T follicular helper cell (primary cell): ENCODE data around the gene SPAG17.

Experiments used
- DNase-seq: peaks from one replicate; pipeline ENCODE4 v3.0.0-alpha.2; 2020; ENCODE audit warnings: low read depth
- total RNA-seq, 2 experiments: gene quantifications; one replicate each; lab custom pipeline; 2026; lab: John Stamatoyannopoulos, UW

SPAG17 gene
- 0 reads per million in 2 experiments for total RNA-seq

DNA sequence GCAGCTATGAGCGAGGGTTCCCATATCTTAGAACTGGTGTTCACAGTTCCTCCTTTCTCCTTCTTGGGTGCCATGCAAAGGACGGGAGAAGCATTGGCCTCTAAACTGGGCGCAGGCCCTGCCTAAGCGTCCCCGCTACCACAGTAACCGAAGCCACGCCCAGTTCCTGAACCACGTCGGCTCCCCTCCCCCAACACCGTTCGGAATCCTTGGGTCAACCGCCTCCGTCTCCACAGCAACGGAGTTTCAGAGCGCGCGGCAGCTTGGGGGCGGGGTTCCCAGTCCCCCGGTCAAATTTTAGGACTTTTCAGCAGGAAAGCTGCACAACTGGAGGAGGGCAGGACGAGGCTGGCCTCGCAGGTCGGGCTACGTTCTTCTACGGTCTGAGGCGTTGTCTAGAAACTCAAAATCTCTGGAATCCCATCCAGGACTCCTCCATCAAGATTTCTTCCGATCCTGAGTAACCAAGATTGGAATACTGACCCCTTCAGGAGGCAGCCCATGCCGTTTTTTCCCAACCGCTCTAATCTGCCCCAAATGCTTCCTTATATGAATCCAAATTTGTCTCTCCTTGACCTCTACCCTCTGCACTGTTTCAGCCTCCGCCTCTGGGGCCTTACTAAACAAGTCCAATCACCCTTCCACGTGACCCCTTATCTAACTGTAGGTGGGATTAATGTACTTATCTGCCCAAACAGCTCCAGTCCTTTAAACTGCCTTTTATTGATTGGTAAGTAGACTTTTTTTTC lies at the start of gene SPAG17:
Gene SPAG17 (minus strand): TSS at position 145 of the 749 bp plus-strand sequence. CDS start 71 bp downstream, at position 74.
- no peak for DNase-seq

DNA sequence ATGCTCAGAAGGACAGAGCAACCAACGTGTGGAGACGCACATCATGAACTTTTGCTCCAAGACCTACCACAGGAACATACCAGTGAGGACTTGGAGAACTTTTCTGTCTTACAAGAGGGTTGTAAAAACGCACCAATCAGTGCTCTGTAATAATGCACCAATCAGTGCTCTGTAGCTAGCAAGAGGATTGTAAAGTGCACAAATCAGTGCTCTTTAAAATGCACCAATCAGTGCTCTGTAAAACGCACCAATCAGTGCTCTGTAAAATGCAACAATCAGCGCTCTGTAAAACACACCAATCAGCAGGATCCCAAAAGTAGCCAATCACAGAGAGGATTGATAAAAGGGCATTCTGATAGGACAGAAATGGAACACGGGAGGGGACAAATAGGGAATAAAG lies 40.4 kb upstream of the SPAG17 start:
- no peak for DNase-seq

DNA sequence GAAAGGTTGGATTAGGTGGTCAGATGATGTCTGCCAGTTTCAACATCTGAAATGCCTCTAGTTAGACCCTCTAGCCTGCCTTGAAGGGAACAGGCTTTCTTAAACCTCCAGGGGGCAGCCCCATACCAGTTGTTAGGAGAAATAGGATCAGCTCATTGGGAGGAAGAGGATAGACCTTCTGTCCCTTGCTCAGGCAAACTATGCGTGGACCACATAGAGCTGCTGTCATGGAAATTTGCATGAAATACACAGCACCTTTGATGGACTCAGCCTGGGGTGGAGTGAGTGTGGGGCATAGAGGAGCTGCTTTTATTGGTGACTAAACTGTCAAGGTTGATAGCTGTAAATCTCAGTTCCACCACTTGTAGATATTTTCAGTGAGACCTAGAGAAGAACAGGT lies 38.4 kb upstream of the SPAG17 start:
- DNase-seq: no peak

DNA sequence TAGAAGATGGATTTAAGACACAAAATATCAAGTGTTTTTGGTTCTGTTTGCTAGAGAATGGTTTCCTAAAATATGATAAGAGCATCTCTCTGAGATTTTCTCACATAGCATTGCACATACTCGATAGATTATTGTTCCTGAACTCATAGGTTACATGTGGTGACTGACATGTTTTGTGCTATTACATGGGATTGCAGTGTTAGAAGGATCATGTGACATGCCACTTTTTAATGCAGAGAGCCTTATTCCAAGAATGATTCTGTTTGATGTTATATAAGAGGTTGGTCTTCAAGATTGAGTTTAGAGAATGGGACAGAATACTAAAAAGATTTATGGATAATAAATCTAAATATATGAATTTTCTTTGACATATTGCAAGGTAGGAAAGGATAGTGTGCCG lies 34.4 kb upstream of the SPAG17 start:
- DNase-seq: no peak

DNA sequence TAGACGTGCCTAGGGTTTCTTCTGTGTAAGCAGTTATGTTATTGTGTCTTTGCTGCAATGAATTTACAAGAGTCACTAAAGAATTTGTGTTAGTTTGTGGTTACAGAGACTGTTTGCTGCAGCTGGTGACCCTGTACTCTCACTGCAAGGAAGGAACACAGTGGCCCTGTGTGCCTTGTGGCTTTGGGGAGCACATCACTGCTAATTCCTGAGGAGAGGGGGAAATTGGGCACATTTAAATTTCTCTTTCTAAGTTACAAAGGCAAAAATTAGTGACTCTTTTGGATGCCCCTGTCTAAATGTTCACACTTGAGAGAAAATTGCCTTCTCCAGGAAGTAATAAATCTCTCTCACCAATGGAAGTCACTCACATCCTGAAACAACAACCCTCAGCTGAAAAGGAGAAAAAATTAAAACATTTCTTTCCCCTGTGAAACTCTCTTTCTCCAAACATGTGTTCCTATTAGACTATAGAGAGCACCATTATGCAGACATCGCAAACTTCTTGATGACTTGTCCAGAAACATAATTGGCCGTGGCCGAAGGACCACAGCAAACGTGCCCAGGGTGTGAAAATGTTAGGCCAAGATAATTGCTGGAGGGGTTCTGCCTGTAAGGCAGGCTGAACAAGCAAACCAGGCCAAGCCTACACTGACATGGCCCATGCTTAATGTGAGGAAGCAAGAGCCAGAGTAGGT lies 32.3 kb upstream of the SPAG17 start:
- no peak for DNase-seq

DNA sequence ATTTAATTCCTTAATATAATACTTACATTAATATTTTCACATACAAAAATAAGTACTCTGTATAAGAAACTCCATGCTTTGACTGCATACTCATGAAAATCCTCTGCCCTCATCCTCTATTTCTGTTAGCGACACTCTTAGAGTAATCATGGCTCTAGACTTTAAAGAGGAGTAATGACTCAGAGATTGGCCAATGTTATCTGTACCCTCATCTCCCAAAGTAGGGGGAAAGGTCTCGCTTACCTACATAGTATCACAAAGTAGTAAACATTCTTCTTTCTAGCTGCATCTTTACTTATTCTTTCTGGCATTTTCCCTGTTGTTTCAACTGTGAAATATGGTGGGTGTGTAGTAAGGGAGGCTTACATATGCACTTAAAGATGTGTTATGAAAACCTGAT lies 29.8 kb upstream of the SPAG17 start:
- no peak for DNase-seq

DNA sequence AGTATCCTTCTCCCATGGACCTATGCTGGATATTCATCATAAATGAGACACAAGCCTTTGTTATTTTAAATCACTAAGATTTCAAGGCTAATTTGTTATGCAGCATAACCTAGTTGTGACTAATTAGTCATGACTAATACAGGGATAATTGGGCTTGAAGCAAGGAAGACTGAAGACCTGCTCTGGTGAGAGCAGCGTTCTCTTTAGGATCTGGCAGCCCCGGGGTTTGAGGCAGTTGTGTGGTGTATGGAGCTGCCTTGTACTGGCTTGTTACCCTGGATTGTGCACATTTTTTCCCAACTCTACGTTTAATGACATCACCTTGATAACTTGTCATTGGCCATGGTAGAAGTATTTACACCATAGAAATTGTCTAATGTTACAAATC lies 25.7 kb upstream of the SPAG17 start:
- no peak for DNase-seq

DNA sequence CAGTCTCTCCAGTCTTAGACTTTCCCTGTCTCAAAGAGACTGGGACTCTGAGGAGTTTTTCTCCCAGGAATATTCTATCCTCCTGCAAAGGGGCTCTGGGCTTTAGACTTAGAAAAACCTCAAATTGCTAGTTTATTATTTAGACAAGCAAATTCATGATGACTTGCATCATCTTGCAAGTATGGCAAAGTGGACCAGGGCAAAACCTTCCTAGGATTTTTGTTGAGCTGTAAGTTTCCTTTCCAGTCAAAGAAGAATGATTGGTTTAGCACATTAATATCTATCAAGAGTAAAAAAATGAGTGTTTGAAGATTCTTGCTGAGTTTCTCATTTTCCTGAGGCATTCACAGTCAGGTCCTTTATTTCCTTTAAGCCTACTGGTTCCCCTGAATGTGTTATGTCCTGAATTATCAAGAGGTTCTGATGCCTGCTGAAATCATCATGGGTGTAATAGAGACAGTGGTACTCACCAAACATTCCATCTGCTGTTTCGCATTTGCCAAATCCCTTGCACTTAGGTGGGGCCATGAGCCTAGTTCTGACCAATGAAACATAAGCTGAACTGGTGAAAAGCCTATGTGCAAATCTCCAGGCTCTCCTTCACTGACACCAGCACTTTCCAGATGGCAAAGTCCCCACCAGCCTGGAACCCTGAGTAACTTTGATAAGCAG lies 25.2 kb upstream of the SPAG17 start:
- no peak for DNase-seq

DNA sequence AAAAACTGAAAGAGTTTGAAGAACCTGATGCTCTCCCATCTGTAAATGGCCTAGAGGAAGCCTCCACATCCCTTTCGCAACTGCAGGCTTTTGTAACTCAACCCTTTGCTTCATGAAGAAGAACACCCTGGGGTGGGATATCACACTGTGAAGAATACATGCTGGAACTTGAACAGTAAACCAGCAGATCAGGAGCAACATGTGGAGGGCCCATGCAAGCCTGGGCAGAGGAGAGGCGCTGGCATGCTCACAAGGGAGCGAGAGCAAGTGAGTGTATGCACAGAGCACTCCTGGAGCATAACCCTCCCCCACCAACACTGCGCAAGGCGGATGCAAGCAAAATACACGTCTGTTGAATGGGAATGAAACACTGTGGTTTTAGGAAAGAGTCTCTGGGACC lies 24.6 kb upstream of the SPAG17 start:
- DNase-seq: no peak

DNA sequence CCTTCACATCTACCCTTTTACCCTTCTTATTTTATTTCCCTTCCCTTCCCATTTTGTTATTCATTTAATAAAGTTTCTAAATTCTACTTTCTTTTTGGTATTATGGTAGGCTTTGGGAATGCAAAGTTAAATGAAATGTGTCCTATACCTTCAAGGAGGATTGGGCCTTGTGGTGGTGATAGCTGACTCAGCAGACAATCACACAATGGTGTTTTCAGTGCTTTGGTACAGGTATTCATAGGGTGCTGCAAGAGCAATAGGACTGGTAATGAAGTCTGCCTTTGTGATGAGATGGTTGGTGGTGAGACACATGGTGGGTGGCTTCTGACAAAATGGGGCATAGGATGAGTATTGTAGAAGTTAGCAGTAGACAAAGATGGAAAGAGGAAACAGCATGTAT lies 21.9 kb upstream of the SPAG17 start:
- DNase-seq: no peak

DNA sequence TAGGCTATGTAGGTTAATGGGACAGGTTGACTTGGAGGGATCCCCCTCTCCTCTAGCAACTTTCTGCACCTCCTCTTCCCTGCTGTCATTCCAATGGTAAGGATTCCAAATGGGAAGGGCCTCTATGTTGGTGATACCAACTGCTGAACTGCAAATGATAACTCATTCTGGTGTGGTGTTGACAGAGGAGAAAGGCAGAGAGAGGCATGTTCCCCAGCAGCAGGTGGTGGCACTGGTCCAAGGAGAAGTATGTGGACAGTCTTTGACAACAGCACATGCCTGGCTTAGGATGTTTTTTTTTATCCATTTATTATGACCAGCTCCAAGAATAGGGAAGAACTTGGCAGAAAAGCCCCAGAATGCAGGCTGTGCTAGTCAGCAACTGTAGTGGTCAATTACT lies 19.6 kb upstream of the SPAG17 start:
- no peak for DNase-seq

DNA sequence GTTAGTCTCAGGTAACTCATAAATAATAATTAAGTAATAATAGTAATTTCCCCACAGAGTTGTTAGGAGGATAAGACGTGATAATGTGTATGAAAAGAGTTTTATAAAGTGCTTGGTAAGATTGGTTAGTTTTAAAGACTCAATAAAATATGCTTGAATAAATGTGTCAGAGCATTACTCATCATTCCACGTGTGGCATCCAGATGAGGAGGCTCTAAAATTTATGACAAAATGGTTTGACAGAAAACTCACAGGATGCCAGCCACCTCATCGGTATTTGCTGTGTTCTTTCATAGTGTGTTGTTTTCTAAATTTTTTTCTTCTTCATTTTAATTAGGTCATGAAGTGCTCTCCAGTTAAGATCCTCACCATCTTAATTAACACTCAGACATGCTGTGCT lies 19.1 kb upstream of the SPAG17 start:
- no peak for DNase-seq

DNA sequence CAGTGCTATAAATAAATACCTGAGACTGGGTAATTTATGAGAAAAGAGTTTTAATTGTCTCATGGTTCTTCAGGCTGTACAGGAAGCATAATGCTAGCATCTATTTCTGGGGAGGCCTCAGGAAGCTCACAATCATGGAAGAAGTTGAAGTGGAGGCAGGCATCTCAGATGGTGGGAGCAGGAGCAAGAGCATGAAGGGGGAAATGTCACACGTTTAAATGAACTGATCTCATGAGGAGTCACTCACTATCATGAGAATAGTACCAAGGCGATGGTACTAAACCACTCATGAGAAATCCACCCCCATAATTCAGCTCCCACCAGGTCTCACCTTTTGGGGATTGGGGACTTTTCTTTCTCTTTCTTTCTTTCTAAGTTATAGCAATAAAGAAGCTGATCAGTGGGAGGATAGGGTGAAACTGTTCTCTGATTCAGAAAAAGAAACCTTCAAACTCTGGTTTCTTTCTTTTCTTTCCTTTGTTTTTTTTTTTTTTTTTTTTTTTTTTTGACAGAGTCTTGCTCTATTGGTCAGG lies 17.1 kb upstream of the SPAG17 start:
- no peak for DNase-seq

DNA sequence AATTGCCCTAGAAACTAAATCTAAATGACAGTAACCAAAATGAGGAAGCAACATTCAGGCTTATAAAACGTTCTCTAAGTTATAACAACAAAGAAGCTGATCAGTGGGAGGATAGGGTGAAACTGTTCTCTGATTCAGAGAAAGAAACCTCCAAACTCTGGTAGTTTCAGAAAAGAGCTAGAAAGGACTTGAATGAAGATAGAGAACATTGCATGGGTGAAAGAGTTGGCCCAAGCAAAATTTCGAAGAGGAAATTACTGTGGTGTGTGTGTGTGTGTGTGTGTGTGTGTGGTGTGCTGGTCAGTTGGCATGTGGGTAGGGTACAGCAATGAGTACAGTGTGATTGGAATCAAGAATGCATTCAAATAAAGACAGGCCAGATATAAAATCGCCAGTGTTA lies 16.5 kb upstream of the SPAG17 start:
- no peak for DNase-seq

DNA sequence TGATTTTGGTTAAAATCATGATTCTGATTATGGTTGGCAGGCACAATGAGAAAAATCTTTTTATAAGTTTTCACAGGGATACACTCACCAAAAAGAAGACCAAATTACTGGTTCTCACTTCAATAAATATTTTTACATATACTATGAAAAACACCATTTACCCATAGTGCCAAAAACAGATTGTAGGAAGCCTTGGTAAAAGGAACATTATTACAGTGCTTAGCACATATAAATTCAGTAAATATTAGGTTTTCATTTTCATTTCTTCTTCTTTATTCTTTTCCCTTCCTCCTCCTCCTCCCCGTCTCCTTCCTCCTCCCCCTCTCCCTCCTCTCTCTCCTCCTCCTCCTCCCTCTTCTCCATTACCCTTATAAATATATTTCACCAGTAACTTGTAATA lies 15.8 kb upstream of the SPAG17 start:
- no peak for DNase-seq

DNA sequence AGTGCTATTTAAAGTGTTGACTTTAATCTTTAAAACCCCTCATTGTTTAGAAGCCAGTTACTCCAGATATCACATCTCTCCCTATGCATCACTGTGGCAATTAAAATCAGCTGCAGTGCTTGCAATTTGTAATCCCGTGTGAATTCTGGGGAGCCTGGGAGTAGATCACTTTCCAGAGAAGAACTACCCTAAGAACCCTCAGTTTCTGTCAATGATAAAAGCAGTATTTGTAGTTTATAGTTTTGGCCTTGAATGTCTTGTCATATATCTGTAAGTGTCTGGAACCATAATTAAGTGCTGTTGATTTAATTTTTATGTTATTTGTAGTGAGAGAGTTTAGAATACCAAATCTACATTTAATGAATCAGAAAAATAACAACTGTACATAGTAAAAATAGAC lies 5.5 kb upstream of the SPAG17 start:
- no peak for DNase-seq

DNA sequence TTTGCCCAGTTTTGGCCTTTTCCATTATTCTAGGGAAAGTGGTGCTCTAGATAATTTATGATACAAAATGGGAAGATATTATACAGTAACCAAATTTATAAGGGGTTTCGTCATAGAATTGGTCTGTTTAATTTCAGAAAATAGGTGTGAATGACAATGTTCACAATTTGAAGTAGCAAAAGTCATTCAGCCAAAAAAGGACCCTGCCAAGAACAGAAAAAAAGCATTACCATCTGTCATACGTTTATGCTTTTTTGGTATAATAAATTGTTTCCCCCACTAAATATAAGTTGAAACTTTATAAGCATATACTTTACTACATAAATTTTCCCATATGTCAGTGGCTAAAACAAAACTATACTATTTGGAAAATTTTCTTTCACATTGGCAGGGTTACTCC lies 4.5 kb upstream of the SPAG17 start:
- no peak for DNase-seq

DNA sequence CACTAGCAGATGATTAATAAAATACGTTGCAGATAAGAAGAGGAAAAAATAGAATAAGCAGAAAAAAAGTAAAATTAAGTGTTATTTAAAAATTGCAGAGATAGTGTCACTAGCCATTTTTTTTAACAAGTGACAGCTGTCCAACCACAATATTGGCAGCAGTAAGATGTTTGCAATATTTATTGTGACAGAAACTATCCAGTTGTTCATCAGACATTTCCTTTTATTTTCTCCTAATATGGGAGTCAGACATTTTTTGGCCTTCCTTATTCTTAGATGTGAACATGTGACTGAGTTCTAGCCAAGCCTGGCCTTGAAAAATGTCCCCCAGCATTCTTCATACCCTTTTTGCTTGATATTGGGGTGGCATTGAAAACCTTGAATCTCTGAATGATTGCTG lies 3.4 kb upstream of the SPAG17 start:
- no peak for DNase-seq

DNA sequence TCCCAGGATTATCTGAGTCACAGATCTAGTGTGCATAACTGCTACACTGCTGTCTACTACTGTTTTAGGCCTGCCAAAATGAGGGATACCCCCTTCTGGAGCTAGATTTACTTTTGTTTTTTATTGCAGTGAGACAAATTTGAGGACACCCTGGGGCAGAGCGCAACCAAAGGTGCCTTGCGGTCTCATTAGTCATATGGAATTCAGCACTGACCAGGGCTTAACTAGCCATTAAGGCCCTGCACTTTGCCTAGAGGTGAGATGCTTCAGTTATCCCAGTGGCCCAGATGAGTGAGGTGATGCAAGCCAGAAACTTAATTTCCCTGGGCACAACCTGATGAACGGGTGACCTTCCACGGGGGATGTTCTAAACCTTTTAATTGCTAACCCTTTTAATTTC lies 998 bp upstream of the SPAG17 start:
- no peak for DNase-seq

DNA sequence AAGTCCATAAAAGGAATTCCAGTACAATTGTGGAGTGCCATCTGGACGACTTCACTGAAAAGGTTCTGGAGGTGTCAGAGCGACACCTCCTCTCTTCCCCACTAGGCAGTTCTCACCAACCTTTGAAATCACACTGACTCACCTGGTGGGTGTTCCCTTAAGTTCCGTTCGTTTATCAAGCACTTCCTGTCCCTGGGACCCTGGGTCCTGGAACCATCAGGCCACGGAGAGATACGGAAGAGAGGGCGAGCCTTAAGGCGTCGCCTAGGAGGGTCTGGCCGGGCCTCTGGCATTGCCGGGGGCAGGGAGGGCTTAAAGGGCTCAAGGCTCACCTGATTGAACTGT lies 317 bp downstream of the SPAG17 start:
- no peak for DNase-seq

DNA sequence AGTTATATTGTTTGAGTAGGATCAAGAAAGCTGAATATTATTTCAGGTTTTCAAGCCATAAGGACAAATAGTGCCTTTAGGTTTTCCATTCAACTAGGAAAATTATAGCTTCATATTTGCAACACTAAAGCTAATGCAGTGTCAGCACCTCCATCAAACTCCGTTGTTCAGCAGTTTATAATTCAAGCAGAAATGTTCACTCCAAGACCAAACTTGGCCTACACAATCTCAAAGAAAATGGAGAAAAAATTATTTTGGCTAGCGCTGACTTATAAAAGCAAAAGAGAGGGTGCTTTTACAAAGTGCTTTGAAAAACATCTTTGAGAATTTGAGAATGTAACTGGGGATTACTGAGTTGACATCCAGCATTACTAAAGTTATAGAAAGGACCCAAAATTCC lies 1.4 kb downstream of the SPAG17 start:
- no peak for DNase-seq

DNA sequence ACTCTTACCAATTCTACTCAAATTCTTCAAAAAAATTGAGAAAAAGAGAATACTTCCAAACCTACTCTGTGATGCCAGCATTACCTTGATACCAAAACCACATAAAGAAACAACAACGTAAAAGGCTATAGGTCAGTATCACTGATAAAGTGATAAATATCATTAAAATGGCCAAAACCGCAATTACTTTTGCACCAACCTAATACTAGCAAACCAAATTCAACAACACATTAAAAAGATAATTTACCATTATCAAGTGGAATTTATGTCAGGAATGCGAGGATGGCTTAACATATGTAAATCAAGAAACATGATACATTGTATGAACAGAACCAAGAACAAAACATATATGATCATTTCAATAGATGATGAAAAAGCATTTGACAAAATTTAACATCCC lies 7.0 kb downstream of the SPAG17 start:
- no peak for DNase-seq

DNA sequence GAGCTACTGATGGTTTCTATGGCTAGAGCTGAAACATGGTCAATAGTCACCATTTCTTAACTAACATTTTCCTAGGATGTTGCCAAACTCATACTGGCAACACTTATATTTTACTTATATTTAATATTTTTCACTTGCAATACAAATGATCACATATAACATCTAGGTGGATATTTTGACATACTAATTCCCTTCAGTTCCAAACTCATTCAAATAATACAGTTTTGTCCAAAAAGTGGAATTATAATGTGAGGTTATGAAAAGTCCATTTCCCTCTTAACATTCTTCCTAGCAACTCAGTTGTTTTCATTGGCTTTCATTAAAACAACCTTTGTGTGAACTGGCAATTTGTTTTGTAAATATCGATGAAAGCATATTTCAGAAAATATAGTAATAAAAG lies 16.0 kb downstream of the SPAG17 start:
- no peak for DNase-seq
